ENCODE results near the gene BTBD9. TPM values are rescaled to one million over a fixed set of nuclear protein-coding genes. Genes with fewer than 3 reads are reported as not detected.
"Not testable (repeated sequence)": the region's sequence is repeated elsewhere in the genome, so short reads cannot be mapped to it uniquely, and the experiment has no call there.

BTBD9 gene
- total RNA-seq, 3 donors from 2014 or later, result 12.8 to 25.5 (median 19.0) TPM

DNA sequence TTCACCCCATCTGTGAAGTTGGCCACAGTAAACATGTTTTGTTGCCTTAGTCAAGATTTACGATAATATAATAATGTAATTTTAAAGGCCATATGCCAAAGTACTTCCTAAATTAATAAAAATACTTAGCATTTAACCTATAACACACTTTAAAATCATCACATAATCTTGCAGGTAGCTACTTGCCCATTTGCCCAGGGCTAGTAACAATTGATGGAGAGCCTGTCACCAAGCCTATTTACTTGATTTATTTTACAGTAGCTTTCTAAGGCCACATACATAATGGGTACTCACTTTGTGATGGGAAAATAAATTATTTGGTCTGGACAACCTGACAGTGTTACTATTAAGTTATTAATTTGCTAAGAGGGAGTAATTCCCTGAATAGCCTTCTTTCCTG lies 14.5 kb downstream of the BTBD9 start:
- no peak for TF ChIP-seq POLR2A (IDR thresholded peaks at IDR 0.05)
- no peak for TF ChIP-seq CTCF (IDR thresholded peaks at IDR 0.05)
- TF ChIP-seq POLR2AphosphoS5 (IDR thresholded peaks at IDR 0.05), result no peak
- H3K27me3 ChIP-seq, result no peaks in the 10 kb centered on the region
- no peak overlapping the region for H3K27ac ChIP-seq
- intact Hi-C loops (cut with DNase I; ENCODE audit: low total_unique reads), result no loop called here
- H3K9me3 ChIP-seq, result no peaks in the 10 kb centered on the region
- no peak overlapping the region for H3K4me3 ChIP-seq
- no peaks in the 10 kb centered on the region for H3K4me1 ChIP-seq
- H3K36me3 ChIP-seq, result no peaks in the 10 kb centered on the region
- DNase-seq (ENCODE audit: low spot score in 2 of 2), result no peak

- not testable (repeated sequence) for H3K4me3 ChIP-seq; H3K27ac ChIP-seq; H3K36me3 ChIP-seq; H3K9me3 ChIP-seq; H3K27me3 ChIP-seq; H3K4me1 ChIP-seq; DNase-seq (ENCODE audit: low spot score in 2 of 2)
- intact Hi-C loops (cut with DNase I; ENCODE audit: low total_unique reads), result loop anchor here (5.0 kb wide), 1 partner anchor 1517 kb away; no protein-coding TSS in a partner anchor
Measured at GRCh38 chr6:38619342-38619741, 20.4 kb downstream of the BTBD9 start.

GRCh38 chr6:38618301-38618700 lies 21.4 kb downstream of the BTBD9 start:
- not testable (repeated sequence) for H3K4me1 ChIP-seq; H3K27me3 ChIP-seq; DNase-seq (ENCODE audit: low spot score in 2 of 2); H3K27ac ChIP-seq; H3K4me3 ChIP-seq; H3K9me3 ChIP-seq; H3K36me3 ChIP-seq
- intact Hi-C loops (cut with DNase I; ENCODE audit: low total_unique reads), result loop anchor here (5.0 kb wide), 1 partner anchor 1516 kb away; no protein-coding TSS in a partner anchor

DNA sequence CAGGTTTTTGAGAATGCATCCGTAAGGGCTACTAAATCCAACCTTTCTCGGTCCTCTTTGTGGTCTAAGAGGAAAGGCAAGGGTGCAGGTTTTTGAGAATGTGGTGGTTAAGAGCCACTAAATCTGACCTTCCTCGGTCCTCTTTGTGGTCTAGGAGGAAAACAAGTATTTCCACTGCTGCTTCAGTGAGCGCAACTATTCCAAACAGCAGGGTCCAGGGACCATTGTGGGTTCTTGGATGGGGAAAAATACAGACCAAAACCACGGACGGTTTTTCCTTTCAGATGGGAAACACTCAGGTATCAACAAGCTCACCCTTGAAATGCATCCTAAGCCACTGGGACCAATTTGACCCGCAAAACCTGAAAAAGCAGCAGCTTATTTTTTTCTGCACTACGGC lies 21.9 kb downstream of the BTBD9 start:
- no peak for DNase-seq (ENCODE audit: low spot score in 2 of 2)
- TF ChIP-seq POLR2AphosphoS5 (IDR thresholded peaks at IDR 0.05) (no peak), POLR2A (IDR thresholded peaks at IDR 0.05) (no peak), CTCF (IDR thresholded peaks at IDR 0.05) (no peak)
- intact Hi-C loops (cut with DNase I; ENCODE audit: low total_unique reads), result loop anchor here (5.0 kb wide), 1 partner anchor 1516 kb away; no protein-coding TSS in a partner anchor
- H3K4me1 ChIP-seq, result no peaks in the 10 kb centered on the region
- no peak overlapping the region for H3K4me3 ChIP-seq
- no peaks in the 10 kb centered on the region for H3K36me3 ChIP-seq
- no peak overlapping the region for H3K27ac ChIP-seq
- no peaks in the 10 kb centered on the region for H3K27me3 ChIP-seq
- no peaks in the 10 kb centered on the region for H3K9me3 ChIP-seq

DNA sequence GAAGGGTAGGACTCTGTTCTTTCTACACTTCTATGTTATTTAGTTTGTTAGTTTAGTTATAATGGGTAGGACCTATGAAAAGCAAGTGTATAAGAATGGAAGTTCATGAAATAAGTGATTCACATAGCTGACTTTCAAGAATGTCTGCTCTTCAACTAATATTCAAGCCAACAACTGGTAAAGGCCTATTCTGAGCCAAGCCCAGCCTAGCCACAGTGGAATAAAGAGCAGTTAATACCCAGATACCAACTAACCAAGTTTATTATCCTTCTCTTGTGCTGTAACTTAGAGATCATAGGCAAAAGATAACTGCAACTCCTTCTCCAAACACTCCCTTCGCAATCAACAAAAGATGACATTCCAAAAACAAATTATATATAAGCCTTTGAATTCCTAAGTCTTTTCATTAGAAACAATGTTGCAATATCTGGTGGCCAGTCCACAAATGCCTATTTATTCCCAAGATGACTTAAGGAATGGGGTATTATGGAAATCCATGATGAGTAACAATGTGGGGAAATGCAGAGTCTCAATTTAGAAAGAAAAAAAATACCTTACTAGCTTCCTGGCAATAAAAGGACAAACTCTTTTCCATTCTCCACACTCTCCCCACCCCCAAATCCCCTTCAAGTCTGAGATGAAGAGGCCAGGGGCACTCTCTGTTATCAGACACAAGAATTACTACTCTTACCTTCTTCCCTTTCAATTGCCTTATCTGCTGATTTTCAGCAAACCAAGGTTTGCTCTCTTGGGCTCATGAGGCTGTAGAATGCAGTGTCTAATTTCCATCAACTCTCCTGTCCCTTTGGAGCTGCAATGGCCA lies 27.4 kb downstream of the BTBD9 start:
- no peak overlapping the region for H3K27ac ChIP-seq
- TF ChIP-seq POLR2AphosphoS5 (IDR thresholded peaks at IDR 0.05) (no peak), CTCF (IDR thresholded peaks at IDR 0.05) (no peak), POLR2A (IDR thresholded peaks at IDR 0.05) (no peak)

DNA sequence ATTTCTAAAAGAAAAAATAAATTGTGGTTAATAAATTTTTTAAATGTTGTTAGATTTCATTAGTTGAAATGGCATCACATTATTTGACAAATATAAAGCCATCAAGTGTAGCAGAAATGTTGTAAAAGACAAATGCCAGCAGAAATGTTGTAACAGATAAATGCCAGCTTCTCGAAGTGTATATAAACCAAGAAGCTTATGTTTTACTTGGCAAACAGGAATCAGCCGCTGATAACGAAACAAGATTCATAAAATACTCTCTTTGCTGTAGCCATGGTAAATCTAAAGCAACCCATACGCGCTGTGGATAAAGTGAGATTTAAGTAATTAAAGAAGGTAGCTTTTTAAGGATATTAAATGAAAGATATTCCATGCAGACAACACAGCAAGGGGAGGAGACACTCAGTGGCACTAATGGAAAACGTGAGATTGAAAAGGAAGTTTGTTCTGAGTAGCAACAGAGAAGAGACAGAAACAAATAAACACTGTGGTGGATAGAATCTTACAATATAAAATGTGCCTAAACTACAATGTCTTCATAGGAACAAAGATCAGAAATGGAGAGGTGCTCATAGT lies 29.6 kb downstream of the BTBD9 start:
- DNase-seq (ENCODE audit: low spot score in 2 of 2), result no peak
- Histone ChIP-seq H3K27ac (no peak overlapping the region), H3K4me3 (no peak overlapping the region), H3K27me3 (no peaks in the 10 kb centered on the region), H3K36me3 (no peaks in the 10 kb centered on the region), H3K9me3 (no peaks in the 10 kb centered on the region), H3K4me1 (no peaks in the 10 kb centered on the region)
- intact Hi-C loops (cut with DNase I; ENCODE audit: low total_unique reads), result no loop called here
- TF ChIP-seq CTCF (IDR thresholded peaks at IDR 0.05) (no peak), POLR2A (IDR thresholded peaks at IDR 0.05) (no peak), POLR2AphosphoS5 (IDR thresholded peaks at IDR 0.05) (no peak)

More for the DNA sequence above, 27.4 kb downstream of the BTBD9 start:
- Histone ChIP-seq H3K4me1 (no peaks in the 10 kb centered on the region), H3K36me3 (no peaks in the 10 kb centered on the region), H3K9me3 (no peaks in the 10 kb centered on the region), H3K27me3 (no peaks in the 10 kb centered on the region), H3K4me3 (no peak overlapping the region)
- DNase-seq (ENCODE audit: low spot score in 2 of 2), result no peak
- intact Hi-C loops (cut with DNase I; ENCODE audit: low total_unique reads), result no loop called here
